ENCODE results near the gene UFC1. TPM values are rescaled to one million over a fixed set of nuclear protein-coding genes. Genes with fewer than 3 reads are reported as not detected.

Gene UFC1
- total and polyA plus RNA-seq, 8 donors = 59.5 to 107 (median 76.0) TPM

GRCh38 chr1:161162806-161163205 lies 9.0 kb downstream of the UFC1 start:
- H3K4me3 ChIP-seq = no peak overlapping the region
- no peak for TF ChIP-seq CTCF (IDR thresholded peaks at IDR 0.05)
- peaks cover 0 to 17% (median 8%) of the 10 kb centered on the region in 3 donors for H3K4me1 ChIP-seq
- no peaks in the 10 kb centered on the region for H3K27me3 ChIP-seq
- H3K9me3 ChIP-seq = no peaks in the 10 kb centered on the region
- FAIRE-seq (no peak), DNase-seq (no peak), ATAC-seq (no peak)
- WGBS, 2 donors = 91 to 94% methylated on average over 10 of the region's 10 CpGs
- intact Hi-C loops (cut with DNase I) = no loop called here
- H3K27ac ChIP-seq = no peak overlapping the region
- H3K36me3 ChIP-seq = no peaks in the 10 kb centered on the region

DNA sequence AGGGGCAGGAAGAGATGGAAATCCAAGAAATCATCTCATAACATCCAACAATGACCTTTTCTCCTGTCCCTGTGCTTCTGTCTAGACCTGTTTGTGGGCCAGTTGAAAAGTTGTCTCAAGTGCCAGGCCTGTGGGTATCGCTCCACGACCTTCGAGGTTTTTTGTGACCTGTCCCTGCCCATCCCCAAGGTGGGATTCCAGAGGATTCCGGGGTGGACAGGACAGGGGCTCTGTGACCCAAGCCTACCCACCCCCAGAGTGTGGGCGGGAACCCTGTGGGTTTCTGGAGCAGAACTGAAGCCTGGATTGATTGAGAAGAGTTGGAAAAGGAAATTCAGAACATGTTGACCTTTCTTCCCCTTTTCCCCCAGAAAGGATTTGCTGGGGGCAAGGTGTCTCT lies 10.0 kb downstream of the UFC1 start:
- 83% methylated on average over 5 of the region's 5 CpGs for WGBS, 2 donors
- H3K4me3 ChIP-seq = no peak overlapping the region
- no peaks in the 10 kb centered on the region for H3K9me3 ChIP-seq
- peaks cover 0 to 13% (median 8%) of the 10 kb centered on the region in 3 donors for H3K4me1 ChIP-seq
- ATAC-seq (no peak), DNase-seq (no peak), FAIRE-seq (no peak)
- H3K27ac ChIP-seq = no peak overlapping the region
- H3K27me3 ChIP-seq = no peaks in the 10 kb centered on the region
- no peaks in the 10 kb centered on the region for H3K36me3 ChIP-seq
- intact Hi-C loops (cut with DNase I) = no loop called here
- TF ChIP-seq CTCF (IDR thresholded peaks at IDR 0.05) = no peak

DNA sequence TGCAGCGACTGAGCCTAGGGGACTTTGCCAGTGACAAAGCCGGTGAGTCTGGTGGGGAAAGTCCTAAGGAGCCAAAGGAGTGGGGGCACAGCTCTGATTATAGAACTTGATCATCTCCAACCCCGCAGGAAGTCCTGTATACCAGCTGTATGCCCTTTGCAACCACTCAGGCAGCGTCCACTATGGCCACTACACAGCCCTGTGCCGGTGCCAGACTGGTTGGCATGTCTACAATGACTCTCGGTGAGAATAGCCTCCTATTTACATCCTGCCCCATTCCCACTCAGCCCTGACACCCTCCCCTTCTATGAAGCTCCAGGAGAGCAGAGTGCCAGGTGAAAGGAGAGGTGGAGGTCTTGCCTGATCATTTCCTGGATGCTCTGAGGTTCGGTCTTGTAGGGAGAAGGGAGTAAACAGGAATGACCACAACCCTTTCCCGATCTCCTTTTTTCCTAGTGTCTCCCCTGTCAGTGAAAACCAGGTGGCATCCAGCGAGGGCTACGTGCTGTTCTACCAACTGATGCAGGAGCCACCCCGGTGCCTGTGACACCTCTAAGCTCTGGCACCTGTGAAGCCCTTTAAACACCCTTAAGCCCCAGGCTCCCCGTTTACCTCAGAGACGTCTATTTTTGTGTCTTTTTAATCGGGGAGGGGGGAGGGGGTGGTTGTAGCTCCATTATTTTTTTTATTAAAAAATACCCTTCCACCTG lies 11.3 kb downstream of the UFC1 start:
- no peak for TF ChIP-seq CTCF (IDR thresholded peaks at IDR 0.05)
- FAIRE-seq (no peak), DNase-seq (no peak), ATAC-seq (no peak)
- Histone ChIP-seq H3K27me3 (no peaks in the 10 kb centered on the region), H3K36me3 (no peaks in the 10 kb centered on the region), H3K9me3 (no peaks in the 10 kb centered on the region), H3K4me1 (peaks cover 0 to 8% (median 7%) of the 10 kb centered on the region in 3 donors), H3K4me3 (peak overlapping the region in 3 of 4 donors; percentile 56 to 73 (median 59)), H3K27ac (peak overlapping the region; percentile 67 to 92 (median 80))
- intact Hi-C loops (cut with DNase I) = no loop called here
- WGBS, 2 donors = 49 to 57% methylated on average over 14 of the region's 14 CpGs

DNA sequence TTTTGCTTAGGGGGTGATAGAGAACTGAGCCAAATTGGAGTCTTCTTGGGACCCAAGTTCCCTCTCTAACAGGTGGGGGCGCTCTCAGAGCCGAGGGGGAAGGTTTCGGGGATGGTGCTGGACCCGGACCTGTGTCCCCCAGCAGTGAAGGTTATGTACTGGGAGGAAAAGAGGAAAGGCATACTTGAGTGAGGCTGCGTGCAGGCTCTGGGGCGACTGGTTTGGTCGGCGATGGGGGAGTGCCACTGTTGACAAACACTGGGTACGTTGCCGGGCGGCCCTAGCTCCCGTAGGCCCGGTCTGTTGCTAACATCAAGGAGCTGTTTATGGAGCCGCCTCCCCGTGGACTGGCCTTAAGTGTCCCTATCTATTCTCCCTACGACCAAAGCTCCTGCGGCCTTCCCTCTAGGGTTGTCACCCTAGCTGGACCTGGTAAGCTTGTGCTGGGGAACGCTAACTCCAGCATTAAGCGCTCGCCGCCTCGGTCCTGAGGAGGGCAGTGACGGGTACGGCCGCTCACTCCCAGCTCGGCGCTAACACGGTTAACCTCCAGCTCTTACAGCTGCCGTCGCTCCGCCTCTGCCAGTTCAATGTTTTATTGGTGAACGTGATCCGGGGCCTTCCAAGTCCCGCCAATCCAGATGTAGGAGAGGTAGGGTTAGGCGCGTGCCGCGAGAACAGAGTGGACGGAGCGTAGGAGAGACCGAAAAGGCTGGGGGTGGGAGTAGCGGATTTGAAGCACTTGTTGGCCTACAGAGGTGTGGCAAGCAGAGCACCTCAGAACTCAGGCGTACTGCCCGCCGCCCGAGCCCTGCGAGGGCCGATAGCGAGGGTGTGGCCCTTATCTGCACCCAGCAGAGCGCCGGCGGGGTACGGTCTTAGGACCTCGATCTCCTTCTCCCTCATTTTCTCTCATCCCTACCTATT lies 12.2 kb downstream of the UFC1 start, which contains the start of gene PPOX:
PPOX (plus strand) TSS at position 685 of the 927 bp plus-strand sequence. CDS start 422 bp downstream, outside the sequence.
- peak in 1 of 4 donors; percentile 10 for TF ChIP-seq CTCF (IDR thresholded peaks at IDR 0.05)
- peak; percentile 92 to 97 (median 94) for ATAC-seq
- H3K9me3 ChIP-seq = no peaks in the 10 kb centered on the region
- H3K27me3 ChIP-seq = no peaks in the 10 kb centered on the region
- peak; percentile 86 for FAIRE-seq
- H3K4me1 ChIP-seq = peaks cover 0 to 5% (median 2%) of the 10 kb centered on the region in 3 donors
- DNase-seq = peak; percentile 90 to 98 (median 96)
- 0% methylated on average over 54 of the region's 54 CpGs for WGBS, 2 donors
- H3K4me3 ChIP-seq = peak within 1 kb of the TSS; percentile 49 to 73 (median 58)
- H3K36me3 ChIP-seq = no peaks in the 10 kb centered on the region
- peak within 1 kb of the TSS; percentile 67 to 92 (median 80) for H3K27ac ChIP-seq
- intact Hi-C loops (cut with DNase I) = no loop called here

Data from pancreas (tissue), 10 donors.